ENCODE results near the gene LRRN4CL.
"Not testable (repeated sequence)": the region's sequence is repeated elsewhere in the genome, so short reads cannot be mapped to it uniquely, and the experiment has no call there.

GRCh38 chr11:62703921-62704320 lies 14.6 kb upstream of the LRRN4CL start:
- TF ChIP-seq POLR2AphosphoS5 (IDR thresholded peaks at IDR 0.05; ENCODE audit: low read depth, low read length); POLR2A (IDR thresholded peaks at IDR 0.05; ENCODE audit: low read depth, low read length); TAF1 (IDR thresholded peaks at IDR 0.05; ENCODE audit: borderline replicate concordance, low read depth, low read length): not testable (repeated sequence)

Data from GM12892 (cell line).